GM18858 (cell line): Measurements from ENCODE around the gene MMP23B.
"Not testable (repeated sequence)": the region's sequence is repeated elsewhere in the genome, so short reads cannot be mapped to it uniquely, and the experiment has no call there.

Source experiments
- ATAC-seq: cut with Tn5 transposase; IDR thresholded peaks from one replicate; pipeline ENCODE4 v1.9.1; 2021; ENCODE audit not compliant: unreplicated experiment

MMP23B gene

DNA sequence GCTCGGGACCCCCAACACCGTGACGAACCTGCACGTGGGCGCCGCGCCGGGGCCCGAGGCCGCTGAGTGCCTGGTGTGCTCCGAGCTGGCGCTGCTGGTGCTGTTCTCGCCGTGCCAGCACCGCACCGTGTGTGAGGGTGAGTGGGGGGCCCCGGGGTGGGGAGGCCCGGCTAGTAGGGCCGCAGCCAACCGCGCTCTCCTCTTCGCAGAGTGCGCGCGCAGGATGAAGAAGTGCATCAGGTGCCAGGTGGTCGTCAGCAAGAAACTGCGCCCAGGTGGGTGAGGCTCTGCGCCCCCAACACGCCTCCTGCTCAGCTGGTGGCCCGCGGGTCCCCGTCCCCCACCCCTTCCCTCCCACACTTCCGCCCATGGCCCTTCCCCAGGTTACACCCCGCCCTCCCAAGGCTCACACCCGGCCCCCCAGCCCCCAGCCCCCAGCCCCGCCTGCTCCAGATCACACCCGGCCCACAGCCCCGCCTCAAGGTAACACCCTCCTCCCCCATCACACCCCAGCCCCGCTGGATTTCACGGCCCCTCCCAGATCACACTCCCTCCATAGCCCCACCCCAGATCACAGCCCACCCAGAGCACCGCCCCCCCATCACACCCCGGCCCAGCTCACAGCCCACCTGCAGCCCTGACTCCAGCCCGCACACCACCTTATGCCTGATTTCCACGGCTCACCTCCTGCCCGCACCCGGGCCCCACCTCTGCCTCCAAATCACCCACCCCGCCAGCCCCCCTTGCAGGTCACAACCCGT, 2.4 kb upstream of the MMP23B start:
- ATAC-seq: no peak

DNA sequence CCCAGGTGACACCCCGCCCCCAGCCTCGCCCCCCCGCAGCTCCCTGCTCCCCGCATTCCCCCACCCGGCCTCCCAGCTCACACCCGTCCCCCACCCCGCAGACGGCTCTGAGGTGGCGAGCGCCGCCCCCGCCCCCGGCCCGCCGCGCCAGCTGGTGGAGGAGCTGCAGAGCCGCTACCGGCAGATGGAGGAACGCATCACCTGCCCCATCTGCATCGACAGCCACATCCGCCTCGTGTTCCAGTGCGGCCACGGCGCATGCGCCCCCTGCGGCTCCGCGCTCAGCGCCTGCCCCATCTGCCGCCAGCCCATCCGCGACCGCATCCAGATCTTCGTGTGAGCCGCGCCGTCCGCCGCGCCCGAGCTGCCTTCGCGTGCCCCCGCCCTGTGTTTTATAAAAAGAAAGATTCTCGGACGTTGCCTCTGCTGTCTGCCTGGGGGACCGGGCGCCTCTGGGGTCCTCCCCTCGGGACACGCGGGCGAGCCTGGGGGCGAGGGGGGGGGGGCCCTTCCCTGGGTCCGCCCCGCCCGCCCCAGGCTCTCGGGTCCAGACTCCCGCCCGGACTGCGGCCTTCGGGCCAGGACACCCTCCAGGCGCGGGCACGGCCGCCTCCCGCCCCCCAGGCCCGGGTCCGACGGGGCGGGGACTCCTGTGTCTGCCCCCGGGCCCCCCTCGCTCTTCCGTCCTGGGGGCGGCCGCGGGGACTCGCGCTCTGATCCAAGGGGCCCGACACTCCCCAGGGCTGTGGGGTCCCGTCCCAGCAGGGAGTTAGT, 1.6 kb upstream of the MMP23B start:
- ATAC-seq: no peak

DNA sequence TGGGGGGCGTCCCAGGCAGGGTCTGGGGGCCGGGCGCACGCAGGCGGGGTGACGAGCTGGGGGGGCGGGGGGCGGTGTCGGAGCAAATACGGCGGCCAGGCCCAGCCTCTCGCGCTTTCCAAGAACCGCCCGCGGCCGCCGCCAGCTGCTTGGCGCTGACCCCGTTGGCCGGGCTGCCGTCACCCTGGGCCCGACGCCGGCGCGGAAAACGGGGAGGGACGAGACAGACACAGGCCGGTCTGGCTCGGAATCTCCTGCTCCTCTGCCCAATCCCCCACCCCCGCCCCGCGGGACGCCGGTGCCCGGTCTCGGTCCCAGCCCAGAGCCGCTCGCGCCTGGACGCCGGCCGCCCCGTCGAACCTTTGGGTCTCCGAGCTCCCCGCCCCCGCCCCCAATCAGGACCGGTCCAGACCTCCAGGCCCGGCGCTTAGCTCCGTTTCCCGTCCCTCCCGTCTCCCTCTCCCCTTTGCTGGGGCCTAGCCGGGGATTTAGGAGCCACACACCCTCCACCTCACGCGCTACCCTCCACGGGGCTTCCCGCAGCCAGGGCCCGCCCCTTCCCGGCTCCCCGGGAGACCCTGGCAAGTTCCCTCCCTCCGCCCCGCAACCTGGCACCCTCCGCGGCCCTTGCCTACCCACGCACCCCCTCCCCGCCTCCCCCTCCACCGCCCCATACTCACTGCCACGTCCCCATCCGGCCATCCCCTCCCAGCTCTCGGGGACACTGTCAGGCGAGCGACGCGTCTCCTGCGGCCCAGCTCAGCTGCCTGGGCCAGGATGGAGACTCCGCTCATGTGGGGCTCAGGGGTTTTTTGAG, 800 bp upstream of the MMP23B start:
- no peak for ATAC-seq

DNA sequence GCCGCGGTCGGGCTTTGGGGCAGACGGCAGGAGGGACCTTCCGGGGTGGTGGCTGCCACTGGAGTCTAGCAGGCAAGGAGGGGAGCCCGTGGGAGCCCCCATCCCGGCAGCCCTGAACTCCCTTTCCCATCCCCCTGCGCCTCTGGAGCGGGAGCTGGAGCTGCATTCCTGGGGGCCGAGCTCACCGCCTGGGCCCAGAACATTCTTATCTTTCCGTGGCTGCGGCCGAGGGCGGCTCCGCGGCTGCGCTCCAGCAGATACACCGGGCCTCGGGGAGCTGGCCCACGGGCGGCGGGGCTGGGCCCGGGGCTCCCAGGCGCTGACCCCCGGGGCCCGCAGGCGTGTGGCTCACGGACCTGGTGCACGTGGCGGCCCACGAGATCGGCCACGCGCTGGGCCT, 1.4 kb downstream of the MMP23B start:
- ATAC-seq: not testable (repeated sequence)

DNA sequence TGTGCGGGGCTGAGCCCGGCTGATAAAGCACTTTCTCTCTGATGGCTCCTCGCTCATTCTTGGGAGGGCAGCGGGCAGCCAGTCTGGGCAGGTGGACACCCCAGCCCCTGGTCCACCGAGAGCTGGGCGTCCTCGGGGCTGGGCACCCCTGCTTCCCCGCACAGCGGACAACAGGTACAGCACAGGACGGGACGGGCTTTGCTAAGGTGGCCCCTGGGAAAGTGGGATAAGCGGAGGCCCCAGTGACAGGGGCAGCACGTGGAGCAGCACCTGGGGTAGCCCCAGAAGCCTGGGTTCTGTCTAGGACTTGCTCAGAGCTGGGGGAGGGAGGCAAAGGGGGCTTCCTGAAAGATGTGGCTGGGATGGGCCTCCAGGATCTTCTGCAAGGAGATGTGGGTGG, 2.6 kb downstream of the MMP23B start:
- ATAC-seq: not testable (repeated sequence)

DNA sequence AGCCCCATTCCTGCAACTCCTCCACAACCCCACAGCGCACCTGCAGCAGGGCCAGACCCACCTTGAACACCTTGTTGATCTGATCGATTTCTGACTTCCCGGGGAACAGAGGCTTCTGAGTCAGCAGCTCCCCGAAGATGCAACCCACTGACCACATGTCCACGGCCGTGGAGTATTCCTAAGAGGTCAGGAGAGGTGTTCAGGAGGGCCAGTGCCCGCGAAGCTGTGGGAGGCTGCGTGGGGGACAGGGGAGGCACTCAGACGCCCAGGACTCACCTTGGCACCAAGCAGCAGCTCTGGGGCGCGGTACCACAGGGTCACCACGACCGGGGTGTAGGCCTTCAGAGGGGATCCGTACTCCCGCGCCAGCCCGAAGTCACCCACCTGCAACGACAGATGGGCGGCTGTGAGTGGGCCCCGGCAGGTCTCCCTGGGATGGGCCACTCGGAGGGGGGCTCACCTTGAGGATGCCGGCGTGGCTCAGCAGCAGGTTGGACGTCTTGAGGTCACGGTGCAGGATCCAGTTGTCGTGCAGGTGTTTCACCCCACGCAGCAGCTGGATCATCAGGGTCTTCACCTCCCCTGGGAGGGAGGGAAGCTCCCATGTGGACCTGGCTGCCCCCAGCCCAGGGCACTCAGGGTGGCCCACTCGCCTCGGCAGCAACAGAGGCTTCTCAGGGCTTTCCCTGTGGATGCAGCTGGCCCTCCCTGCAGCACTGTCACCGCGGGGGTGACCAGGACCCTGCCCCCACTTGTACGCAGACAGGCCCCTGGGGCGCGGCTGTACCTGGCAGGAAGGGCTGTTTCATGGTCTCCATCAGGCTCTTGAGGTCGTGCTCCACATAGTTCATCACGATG, 4.9 kb downstream of the MMP23B start:
- ATAC-seq: not testable (repeated sequence)

DNA sequence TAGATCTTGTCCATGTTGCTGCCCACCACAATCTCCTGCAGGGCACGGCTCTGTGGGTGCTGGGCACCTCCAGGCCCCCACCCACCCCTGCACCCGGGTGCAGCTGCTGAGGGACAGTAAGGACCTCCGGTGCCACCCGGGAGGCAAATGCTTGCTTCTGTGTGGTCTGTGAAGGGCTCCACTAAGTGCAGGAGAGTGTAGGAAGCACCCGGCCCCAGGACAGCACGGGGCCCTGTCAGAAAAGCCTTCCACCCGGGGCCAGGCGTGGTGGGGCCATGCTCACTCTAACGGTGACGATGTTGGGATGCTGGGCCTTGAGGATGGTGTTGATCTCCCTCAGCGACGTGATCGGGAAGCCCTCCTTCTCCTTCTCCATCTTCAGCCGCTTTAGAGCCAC, 5.5 kb downstream of the MMP23B start:
- not testable (repeated sequence) for ATAC-seq

DNA sequence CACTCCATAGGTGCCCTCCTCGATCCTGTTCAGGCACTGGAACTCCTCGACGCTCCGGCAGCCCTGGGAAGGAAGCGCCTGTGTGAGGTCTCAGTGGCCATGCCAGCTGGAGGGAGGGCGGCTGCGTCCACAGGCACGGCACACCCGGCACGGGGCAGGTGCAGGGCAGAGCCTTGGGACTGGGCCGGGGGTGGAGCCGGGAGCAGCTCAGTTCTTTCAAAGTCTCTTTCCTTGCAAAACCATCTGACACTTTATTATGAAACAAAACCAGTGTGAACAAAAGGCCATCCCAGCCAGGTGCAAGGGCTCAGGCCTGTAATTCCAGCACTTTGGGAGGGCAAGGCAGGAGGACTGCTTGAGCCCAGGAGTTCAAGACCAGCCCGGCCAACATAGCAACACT, 6.6 kb downstream of the MMP23B start:
- ATAC-seq: not testable (repeated sequence)

DNA sequence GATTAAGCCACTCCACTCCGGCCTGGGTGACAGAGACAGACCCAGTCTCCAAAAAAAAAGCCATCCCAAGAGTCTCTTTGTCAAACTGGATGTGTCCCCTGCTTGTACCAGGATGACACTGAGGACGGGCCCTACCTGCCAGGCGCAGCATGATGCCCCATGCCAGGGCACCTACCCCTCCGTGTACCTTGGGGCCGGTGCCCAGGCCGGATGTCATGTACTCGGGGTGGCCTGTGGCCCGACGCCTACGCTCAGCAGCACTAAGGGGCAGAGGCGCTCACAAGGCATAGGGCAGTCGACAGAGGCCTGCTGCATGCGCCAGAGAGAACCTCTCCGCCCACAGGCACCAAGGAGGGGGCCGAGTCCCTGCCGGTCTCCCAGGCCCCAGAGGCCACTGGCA, 7.4 kb downstream of the MMP23B start:
- not testable (repeated sequence) for ATAC-seq

DNA sequence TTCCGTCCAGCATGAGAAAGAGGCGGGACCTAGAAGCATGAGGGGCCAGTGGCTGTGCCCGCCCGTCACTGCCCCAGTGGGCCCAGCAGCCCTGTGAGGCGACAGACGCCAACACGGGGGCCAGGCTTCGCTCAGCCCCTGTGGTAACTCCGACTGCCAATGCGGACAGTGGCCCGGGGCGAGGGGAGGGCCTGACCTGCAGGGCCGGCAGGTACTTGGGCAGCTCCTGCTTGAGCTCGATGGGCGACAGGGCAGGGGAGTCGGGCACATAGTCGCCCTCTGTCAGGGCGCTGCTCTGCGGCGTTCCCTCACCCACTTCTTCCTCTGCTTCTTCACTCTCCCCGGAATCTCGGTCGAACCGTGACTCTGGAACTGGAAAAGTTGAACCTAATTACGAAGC, 8.1 kb downstream of the MMP23B start:
- ATAC-seq: not testable (repeated sequence)

DNA sequence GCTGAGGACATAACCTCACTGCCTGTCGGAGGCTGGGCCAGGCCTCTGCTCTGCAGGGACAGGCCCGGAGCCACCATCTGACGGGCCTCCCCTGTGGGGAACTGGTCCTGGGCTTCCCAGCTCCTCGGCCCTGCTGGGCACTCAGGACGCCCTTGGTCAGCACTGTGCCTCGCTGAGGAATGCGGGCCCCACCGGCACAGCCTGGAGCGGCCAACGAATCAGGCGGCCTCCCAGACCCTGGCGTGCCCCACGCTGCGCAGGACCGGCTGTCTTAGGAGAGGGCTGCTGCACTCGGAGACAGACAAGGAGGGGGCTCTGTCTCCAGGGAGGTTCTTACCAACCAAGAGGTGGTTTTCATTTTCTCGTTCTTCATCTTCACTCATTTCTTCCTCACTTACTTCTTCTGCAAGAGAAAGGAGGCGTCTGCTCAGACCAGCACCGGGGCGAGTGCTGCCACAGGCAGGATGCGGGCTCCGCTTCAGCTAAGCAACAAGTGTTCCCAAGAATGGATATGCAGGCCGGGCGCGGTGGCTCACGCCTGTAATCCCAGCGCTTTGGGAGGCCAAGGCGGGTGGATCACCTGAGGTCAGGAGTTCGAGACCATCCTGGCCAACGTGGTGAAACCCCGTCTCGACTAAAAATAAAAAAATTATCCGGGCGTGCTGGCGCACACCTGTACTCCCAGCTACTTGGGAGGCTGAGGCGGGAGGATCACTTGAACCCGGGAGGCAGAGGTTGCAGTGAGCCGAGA, 8.9 kb downstream of the MMP23B start:
- not testable (repeated sequence) for ATAC-seq

DNA sequence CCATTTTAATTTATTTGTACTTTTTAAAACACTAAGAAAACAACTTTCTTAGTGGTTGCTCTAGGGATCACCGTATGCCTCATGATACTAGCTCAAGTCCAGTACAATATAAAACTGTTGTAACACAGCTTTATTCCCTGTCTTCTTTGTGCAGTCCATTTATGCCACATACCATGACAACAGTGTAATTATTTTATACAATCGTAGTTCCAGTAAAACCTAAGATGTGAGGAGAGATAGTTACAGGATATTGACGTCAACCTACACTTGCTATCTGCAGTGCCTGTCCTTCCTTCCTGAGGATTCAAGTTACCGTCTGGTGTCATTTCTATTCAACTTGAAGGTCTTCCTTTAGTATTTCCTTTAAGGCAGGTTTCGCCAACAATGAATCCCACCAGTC, 14.4 kb downstream of the MMP23B start:
- not testable (repeated sequence) for ATAC-seq

DNA sequence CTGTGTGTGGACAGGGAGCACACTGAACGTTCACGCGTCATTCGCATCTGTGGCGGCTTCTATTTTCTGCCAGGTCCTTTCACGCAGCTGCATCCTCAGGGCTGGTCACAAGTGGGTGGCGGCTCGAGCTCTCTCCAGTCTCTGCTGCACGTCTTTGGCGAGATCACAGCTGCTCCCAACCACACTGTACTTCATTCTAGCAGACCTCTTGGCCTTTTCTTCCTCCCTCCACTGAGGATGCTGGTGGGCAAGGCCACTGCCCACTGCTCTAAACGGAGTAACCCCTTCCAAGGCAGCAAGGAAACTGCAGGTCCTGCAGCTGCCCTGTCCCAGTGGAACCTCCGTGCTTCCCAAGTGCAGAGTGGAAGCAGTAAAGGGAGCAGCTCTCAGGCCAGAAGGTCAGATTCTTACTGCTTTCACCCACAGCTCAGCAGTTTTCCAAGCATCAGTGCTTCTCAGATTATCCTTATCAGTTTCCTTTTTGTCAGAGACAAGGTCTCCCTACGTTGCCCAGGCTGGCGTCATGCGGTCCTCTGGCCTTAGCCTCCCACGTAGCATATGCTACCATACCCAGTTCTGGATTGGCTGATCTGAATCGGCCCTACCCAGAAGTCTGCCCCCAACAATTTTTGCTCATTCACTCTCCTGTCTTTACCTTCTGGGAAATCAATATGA, 15.7 kb downstream of the MMP23B start:
- not testable (repeated sequence) for ATAC-seq

DNA sequence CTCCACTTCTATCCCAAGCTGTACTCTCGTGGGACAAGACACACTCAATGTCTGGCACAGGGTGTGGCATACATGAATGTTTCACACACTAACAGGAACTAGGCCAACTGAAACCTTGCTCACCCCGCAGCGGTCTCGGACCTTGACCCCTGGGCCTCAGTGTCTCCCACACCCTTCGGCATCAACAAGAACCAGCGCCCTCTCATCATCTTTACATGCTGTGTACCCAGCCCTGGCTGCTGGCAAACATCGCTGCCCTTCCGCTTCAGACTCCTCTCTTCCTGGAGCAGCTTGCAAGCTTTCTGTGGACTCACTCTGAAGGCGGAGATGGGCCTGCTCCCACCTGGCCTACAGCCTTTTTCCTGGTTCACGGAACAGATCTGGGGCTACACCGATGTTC, 16.3 kb downstream of the MMP23B start:
- ATAC-seq: not testable (repeated sequence)

DNA sequence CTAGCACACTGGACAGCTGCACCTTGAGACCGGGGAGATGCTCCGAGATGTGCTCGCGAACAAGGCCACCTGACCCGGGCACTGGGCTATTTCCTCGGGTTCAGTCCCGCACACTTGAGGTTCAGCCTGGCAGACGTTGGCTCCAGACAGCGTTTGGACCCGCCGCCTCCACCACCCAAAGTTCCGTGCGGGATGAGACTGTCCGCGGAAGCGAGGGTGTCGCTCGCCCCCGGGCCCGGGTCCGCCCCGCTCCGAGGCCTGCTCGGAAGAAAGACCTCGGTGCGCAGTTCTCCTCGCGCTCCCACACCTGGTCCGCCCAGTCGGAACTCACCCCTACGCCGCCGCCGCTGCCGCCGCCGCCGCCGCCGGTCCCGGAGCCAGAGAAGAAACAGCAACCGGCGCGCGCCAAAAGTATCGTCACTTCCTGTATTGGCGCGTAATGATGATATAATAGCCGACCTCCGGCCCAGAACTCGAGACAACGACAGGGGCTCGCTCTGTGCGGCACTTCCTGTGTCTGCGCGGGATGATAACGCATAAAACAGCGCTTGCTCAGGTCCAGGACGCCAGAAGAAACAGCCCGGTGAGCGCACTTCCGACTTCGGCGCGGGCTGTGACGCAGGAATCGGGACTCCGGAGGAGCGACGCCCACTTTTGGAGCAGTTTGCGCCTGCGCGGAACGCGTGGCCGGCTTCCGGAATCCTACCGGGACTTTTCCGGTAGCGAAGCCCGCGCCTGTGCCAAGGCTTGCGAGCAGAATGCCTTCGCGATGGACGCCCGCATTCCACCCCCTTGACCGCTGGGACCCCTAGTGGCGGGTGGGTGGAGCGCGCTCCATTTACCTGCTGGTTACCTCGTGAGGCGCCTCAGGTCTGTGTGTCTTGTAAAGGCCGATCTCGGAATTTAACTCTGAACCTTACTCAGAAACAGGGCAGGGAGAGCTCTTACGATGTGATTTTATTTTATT, 26.9 kb downstream of the MMP23B start, which contains the start of gene CDK11B:
TSS of gene CDK11B (minus strand) at position 422 of the 967 bp plus-strand sequence. CDS start 1,519 bp downstream, outside the sequence.
- ATAC-seq: peak; percentile 71

DNA sequence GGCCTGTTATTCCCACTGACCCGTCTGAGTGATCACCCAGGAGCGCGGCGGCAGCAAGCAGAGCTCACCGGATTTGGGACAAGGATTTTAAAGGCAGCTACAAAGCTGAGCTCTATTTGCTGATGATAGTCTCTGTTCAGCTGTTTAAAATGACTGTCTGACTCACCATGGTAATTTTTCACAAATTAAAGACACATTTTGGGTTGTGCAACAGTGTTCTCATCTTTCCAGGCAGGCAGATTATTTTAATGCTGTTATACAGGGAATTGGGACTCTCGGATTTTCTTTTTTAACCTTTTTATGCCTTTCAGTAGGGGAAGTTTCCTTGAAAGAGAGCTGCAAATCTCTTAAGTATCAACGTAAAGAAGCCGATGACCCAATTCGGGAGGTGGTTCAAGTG, 30.4 kb downstream of the MMP23B start:
- ATAC-seq: not testable (repeated sequence)

DNA sequence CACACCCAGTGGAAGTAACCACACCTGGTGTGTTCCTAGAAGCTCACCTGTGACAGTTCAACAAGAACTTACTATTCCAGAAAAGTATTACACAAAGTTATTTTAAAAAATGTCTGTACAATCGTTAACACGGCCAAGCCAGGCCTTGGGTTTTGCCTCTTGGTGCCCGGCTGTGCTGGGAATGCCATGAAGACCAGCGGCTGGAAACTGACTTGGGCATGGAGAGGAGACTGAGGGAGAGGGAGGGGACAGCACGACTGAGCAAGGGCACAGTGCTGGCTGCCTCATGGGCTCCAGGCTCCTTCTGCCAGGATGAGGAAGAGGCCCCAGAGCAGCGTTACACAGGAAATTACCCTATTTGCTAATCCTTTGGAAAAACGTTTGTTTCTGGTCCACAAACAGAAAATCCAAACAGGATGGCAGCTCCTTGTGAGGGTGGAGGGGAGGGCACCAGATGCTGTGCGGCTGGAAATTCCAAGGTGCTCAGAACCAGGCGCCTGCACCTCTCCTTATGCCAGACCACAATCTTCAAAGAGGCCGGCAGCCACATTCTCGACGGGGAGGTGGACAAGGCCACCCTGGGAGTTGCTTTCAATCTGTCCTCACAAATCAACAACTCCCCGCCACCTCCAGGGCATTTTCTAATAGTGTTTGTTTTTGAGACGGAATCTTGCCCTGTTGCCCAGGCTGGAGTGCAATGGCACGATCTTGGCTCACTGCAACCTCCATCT, 31.0 kb downstream of the MMP23B start:
- ATAC-seq: not testable (repeated sequence)
